Ureter (tissue), 1 donor: ENCODE data around the gene TECPR2. TPM values are rescaled to one million over a fixed set of nuclear protein-coding genes. Genes with fewer than 3 reads are reported as not detected.
A peak's percentile ranks its signal among the peaks of the same experiment; 100 is the strongest.

Experiments used
- DNase-seq: peaks from one replicate; pipeline ENCODE4 v3.0.0-alpha.2; 2020; ENCODE audit warnings: low spot score
- total RNA-seq: library from RNA; stranded (reverse); gene quantifications from one replicate; pipeline ENCODE4 v1.2.4, GENCODE V29; 2023
- donor health status: DM: yes; HTN: yes; CAD: no.

TECPR2 gene
- total RNA-seq, 1 donor from 2014 or later = 36.3 TPM

GRCh38 chr14:102426796-102427195 lies 64.1 kb downstream of the TECPR2 start:
- DNase-seq = no peak

- no peak for DNase-seq
These were observed 64.9 kb downstream of the TECPR2 start for GRCh38 chr14:102427642-102428041.

GRCh38 chr14:102430212-102430908 lies 67.6 kb downstream of the TECPR2 start:
- DNase-seq = no peak

GRCh38 chr14:102431751-102432150 lies 69.0 kb downstream of the TECPR2 start:
- DNase-seq = no peak

DNA sequence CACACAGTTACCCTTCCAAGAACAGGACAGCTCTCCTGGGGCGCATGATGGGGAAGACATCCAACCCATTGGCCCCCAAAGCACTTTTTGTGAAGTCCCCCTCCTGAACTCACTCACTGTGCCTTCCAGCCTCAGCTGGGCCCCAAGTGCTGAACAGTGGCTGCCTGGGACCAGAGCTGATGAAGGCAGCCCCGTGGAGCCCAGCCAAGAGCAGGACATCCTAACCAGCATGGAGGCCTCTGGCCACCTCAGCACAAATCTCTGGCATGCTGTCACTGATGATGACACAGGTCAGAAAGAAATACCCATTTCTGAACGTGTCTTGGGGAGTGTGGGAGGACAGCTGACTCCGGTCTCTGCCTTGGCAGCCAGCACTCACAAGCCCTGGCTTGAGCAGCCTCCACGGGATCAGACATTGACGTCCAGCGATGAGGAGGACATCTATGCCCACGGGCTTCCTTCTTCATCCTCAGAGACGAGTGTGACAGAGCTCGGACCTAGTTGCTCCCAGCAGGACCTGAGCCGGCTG lies 72.0 kb downstream of the TECPR2 start:
- no peak for DNase-seq

GRCh38 chr14:102437997-102438915 lies 75.5 kb downstream of the TECPR2 start:
- DNase-seq = peak; percentile 90

DNA sequence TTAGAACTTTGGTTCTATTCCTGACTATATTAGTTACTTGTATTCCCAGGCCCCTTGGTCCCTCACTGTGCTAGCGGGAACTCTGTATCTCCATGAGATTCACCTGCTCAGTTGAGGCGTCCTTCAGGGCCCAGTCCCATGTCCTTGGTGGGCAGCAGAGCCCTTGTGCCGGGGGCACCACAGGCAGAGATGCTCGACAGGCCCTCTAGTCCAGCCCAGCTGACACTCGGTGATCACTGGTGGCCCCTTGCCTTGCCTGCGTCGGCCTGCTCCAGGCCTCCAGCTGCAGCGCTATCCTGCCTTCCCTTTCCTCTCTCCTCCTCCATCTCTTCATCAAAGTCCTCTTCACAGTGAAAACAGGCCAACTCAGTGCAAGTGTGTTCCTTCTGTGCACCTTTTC lies 76.8 kb downstream of the TECPR2 start:
- DNase-seq = no peak

DNA sequence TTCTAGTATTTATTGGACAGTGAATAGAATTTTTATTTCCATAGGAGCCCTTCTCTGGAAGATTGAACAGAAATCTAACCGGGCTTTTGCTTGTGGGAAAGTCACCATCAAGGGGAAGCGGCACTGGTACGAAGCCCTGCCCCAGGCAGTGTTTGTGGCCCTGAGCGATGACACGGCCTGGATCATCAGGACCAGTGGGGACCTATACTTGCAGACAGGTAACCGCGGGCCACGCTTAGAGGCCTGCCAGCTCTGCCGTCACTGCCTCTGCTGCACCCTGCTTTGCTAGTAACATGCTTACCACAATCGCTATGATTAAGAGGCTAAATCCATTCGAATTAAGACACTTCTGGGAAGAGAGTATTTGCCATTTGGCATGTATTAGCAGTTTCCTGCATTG lies 77.7 kb downstream of the TECPR2 start:
- no peak for DNase-seq

DNA sequence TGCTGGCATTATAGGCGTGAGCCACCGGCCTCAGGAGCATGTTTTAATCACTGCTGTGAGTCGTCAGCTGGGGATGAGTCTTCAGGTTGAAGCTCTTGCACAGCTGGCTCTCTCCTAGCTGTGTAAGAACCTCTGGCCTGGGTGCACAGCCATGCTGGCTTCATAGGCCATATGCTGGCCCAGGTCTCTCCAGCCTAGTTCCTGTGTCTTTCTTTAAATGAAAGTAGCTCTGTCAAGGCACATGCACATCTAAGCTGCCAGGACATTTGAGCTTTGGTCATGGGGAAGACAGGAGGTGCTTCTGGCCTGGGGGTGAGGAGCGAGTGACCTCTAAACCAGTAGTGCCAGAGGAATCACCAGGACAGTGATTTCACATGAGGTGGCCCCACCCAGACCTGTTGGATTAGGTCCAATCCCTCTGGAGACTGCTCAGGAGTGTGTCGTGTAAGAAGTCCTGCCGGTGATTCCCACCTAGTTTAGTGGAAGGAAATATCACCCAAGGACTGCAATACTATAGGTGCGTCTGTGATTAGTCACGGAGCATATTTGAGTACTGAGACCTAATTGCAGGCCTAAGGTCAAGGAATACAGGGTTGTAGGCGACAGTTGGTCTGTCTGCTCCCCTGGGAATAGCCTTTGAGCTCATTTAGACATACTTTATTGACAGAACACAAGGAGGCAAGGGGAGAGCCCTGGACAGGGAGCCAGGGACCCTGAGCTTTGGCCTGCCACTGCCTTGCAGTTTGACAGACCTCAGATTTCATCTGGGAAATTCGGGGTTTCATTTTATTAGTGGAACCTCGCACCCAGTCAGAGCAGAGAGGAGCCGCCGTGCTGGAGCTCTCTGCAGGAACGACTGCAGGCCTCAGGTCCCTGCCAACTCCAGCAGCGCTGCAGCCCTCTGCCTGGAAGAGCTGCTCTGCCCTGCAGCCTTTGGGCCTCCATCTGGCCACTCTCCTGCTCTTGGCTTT lies 79.8 kb downstream of the TECPR2 start:
- DNase-seq = no peak

- no peak for DNase-seq
These were observed 82.3 kb downstream of the TECPR2 start for GRCh38 chr14:102445066-102445465.

DNA sequence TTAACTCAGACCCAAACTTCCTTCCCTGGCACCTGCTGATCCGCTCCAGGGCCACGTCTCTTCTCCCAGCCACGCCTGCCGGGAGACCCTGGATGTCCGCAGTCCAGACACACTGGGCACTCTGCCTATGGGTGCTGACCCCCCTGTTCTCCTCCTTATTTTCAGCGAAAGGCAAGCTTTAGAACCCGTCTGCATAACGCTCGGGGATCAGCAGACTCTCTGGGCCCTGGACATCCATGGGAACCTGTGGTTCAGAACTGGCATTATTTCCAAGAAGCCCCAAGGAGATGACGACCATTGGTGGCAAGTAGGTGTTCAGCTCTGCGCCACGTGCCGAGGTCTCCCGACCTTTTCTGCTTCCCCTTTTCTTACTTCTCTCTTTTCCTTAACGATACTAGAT lies 82.9 kb downstream of the TECPR2 start:
- DNase-seq = no peak

GRCh38 chr14:102450206-102451063 lies 87.7 kb downstream of the TECPR2 start:
- DNase-seq = no peak

GRCh38 chr14:102451064-102451352 lies 88.3 kb downstream of the TECPR2 start:
- DNase-seq = no peak

DNA sequence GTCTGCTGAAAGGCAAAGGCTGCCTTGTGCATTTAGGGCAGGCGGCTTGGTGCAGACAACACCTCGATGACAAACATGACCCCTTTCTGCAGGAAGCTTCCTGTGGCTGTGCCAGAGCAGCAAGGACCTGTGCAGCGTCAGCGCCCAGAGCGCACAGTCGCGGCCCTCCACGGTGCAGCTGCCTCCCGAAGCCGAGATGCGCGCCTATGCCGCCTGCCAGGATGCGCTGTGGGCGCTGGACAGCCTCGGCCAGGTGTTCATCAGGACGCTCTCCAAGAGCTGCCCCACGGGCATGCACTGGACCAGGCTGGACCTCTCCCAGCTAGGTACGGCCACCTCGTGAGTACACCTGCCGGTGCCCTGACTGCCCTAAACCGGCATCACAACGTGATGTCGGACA lies 89.6 kb downstream of the TECPR2 start:
- DNase-seq = no peak

GRCh38 chr14:102454711-102455110 lies 92.0 kb downstream of the TECPR2 start:
- DNase-seq = no peak

GRCh38 chr14:102457509-102457908 lies 94.8 kb downstream of the TECPR2 start:
- DNase-seq = no peak

GRCh38 chr14:102461490-102462338 lies 99.0 kb downstream of the TECPR2 start:
- no peak for DNase-seq

DNA sequence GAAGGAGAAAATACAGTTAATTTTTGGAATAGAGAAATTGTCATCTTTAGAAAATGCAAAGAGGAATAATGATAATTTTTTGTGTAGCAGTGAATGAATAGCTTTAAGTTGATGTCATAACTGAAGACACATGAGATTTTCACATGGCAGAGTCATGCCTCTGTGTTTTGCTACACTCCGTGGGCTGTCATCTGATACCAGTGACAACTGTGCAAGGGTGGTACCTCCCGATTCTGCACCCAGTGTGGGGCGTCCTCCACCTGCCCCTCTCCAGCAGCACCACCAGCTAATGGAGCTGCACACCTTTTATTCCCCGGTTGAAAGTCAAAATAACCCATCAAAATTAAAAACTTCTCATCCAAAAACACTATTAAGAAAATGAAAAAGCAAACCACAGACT lies 99.7 kb downstream of the TECPR2 start:
- no peak for DNase-seq

GRCh38 chr14:102464006-102464405 lies 101.3 kb downstream of the TECPR2 start:
- no peak for DNase-seq

GRCh38 chr14:102464846-102465341 lies 102.2 kb downstream of the TECPR2 start:
- no peak for DNase-seq
